ENCODE data around the gene FAF2.

The FAF2 gene

GRCh38 chr5:176533894-176534611 is 85.9 kb downstream of the FAF2 start:
- DNase-seq: peak; percentile 30

DNA sequence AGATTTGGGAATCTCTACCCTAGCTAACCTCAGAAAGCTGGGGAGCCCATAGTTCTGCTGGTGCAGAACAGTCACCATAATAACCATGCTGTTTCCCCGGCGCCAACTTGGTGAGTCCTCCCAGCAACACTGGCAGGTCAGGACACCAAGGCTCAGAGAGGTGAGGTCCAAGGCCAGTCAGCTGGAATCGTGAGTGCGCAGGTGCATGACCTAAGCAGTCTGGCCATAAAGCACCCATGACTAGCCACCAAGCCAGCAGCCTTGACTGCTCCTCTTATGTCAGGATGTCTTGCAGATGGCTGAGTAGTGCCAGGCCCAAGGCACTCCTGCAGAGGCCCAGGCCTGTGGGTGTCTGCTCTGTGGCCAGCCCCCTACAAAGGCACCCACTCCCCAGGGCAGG is 86.5 kb downstream of the FAF2 start:
- no peak for DNase-seq

GRCh38 chr5:176535101-176535663 is 87.0 kb downstream of the FAF2 start:
- no peak for DNase-seq

DNA sequence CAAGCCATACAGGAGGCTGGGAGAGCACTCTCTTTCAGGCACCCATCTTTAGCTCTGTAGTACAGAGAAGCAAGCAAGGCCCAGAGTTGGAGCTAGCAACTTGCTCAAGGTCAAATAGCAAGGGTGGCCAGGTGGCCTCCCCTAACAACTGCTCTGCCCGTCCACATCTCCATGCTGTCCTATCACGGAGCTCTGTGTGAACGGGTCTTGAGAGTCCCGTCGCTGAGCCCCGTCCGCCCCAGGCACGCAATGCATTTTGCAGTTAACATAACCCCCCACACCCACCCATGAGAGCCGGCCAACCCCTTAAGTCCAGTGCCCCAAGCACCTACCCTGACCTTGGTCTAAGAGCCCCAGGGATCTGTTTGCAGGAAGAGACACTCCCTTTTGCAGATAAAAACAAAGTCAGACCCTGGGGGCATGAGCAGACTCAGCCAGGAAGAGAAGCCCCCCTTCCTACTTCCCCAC is 87.5 kb downstream of the FAF2 start:
- DNase-seq: no peak

DNA sequence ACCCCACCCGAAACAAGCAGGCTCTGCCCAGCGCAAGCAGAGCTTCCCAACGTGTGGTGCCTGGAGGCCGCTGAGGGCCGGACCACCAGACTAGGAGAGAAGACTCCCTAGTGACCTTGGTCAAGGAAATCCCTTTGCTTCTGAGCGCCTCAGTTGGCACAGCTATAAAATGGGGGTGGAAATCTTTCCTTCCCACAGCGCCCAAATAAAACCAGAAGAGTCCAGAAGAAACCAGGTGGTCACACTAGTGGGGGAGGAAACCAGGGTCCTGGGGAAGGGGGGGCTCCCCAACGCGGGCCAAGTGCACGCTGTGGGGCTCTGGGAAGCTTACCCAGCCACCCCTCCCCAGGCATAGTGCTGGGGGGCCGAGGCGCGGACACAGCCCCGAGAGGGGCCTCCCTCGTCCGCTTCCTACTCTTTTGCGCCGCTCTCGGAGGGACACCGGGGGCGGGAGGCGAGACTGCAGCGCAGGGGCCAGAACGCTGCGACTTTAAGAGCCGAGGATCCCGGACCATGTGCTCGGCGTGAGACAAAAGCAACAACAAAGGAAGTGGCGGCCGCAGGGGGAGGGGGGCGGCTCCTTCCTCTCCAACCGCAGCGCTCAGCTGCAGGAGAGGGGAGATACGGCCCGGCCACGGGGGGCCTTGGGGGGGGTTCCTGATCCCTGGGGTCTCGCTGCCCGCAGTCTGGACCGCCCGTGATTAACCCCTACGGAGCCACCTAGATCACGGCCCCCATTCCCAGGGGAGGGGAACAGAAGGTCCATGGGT is 88.1 kb downstream of the FAF2 start:
- peak; percentile 10 for DNase-seq

DNA sequence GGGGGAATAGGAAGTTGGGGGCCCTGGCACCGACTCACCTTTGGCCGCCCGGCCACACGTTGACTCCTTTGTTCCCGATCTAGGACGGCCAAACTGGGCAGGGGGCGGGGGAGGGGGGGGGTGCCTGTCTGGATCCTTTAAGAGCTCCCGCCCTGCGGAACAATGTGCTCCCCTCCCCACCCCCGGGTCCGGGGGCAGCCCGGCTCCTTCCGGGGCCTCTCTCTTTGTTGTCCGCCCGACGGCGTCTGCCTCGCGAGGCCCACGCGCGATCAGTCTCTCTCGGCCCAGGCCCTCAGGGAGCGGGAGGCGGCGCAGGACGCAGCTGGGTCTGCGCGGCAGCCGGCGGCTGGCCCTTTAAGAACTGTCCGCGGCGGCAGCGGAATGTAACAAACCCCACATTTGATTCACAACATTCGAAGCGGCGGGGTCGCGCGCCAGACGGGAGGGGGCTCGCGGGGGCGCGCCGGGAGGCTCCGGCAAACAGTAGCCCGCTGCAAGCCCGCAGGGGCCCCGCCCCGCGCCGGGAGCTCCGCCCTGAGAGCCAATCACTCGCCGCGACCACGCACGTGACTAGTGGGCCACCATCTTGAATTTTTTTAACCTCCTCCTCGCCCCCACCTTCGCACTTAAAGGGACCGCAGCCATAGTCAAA is 88.8 kb downstream of the FAF2 start, which contains the start of gene RNF44:
RNF44 (minus strand) TSS at position 501 of the 652 bp plus-strand sequence. CDS start 4,930 bp downstream, outside the sequence.
- peak; percentile 89 for DNase-seq

DNA sequence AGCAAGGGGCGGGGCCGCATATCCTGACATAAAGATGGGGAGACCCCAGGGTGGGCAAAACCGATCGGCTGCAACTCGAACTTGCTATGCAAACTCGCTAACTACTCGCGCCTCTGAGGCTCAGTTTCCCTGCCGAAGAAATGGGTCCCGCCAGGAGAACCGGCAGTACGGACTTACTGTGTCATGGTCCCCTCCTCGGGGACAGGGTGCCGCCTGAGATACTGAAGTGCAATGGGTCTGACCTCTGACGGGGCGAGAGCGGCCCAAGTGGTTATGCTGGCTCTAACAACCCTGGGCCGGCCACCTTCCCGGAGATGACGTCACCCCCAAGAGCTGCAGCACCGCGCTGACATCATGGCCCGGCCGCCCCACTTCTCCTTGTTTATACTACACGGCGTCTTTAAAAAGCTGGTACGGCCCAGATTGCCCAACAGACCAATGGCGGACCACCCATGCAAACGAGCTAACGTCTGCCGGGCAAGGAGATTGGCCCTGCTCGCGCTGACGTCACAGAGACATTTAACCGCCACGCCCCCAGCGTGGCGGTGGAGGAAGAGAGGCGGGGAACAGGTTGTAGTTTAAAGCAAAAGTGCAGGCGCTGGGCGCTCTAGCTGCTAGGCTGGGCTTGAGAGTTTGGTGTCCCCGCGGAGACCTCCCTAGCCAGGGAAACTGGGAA is 89.5 kb downstream of the FAF2 start:
- peak; percentile 97 for DNase-seq

- DNase-seq: no peak
Measured at GRCh38 chr5:176538230-176538988, 90.2 kb downstream of the FAF2 start.

GRCh38 chr5:176538989-176539384 is 90.8 kb downstream of the FAF2 start:
- DNase-seq: no peak

- no peak for DNase-seq
Measured at GRCh38 chr5:176540476-176540899, 92.3 kb downstream of the FAF2 start.

DNA sequence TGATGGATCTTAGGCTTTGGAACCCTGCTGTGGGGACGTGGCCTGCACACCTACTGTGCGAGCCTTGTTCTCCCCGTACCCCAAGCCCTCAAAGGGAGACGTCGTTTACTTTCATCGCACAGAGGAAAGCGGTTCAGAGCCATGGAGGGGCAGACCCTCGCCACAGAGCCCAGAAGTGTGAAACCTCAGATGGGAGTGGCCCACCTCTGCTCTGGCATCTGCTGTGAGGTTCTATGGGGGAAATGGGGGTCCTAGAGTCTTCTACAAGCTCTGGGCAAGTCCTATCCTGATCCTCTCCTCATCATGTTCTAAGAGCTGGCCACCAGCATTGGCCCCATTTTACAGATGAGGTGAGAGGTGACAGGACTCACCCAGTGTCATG is 92.8 kb downstream of the FAF2 start:
- DNase-seq: no peak

DNA sequence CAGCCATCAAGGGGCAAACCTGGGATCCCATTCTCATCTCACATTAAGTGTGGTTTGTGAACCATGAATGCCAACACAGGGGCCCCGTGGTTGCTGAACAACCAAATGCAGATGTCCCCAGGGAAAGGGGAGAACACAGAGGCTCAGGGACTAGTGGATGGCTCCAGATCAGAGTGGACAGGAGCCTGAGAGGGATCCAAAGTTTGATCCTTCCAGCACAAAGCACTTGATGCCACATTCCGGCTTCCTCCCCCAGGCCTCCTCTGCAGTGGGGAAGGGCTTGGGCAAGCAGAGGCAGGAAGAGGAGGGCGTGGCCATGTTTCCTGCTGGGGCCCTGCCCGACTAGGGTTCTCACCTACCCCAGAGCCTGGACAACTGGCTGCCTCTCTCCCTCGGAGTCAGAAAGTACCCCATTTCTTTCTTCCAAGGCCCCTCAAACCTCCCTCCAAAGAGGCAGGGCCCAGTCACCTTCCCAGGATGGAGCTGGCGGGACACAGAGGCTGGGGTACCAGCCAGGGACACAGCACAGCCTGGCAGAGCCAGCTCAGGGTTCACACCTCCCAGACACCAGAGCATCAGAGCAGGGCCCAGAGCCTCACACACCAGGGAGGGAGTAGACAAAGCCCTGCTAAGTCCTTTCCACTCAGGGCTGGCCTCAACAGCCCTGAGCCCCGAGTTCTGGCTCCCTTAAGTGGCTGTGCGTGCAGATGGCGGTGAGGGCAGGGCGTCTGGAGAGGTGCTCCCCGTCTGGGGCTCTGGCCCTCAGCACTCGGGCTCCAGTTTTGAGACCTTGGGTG is 93.4 kb downstream of the FAF2 start:
- no peak for DNase-seq

DNA sequence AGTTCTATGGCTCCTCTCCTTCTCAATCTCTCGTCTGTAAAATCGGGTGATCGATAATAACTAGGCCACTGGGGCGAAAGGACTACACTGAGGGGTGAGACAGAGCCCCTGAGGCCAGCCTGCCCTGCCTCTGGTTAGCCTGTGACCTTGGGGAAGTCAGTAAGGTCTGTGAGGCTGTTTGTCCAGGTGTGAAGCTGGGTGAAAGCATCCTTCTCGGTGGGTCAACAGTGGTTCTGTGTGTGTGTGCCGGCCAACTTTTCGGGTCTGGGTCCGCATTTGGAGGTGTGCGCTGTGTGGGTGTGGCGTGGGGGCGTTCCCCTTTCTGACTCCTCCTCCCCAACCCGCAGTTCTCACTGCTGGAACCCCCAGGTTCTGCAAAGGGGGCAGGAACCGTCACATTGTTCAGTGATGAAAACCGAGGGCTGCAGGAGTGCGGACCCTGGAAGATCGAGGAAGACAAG is 94.0 kb downstream of the FAF2 start:
- no peak for DNase-seq

DNA sequence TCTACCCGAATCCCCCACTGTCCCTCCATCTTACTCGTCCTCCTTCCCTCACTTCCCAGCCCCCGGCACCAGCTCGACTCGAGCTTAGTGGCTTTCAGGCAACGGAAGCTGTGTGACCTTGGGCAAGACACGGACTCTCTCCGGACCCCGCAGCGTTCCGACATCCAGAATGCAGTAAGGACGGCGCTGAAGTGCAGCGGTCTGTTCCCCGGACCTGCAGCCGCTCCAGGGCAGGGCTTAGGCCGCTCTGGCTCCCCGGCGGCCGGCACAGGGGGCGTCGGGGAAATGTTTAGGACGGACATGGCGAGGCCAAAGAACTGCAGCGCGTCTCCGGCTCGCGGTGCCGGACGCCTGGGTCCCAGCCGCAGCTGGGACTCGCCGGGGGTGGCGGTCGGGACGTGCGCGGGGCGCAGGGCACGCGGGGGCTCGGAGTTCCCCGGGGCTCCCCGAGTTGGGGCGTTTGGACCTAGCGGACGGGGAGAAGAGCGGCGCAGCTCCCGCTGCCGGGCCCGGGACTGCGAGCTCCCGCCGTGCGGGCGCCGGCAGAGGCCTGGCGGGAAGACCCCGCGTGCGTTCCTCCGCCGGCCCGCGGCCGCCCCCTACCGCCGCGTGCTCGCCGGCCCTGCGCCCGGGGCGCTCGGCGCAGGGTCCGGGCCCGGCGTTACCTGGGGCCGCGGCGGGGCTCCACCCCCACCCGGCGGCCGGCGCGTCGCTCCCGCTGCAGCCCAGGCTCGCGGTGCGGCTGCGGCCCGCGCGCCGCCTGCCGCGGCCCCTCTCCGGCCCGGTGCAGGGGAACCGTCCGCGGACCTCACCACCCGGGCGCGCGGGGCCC is 94.6 kb downstream of the FAF2 start:
- DNase-seq: no peak

DNA sequence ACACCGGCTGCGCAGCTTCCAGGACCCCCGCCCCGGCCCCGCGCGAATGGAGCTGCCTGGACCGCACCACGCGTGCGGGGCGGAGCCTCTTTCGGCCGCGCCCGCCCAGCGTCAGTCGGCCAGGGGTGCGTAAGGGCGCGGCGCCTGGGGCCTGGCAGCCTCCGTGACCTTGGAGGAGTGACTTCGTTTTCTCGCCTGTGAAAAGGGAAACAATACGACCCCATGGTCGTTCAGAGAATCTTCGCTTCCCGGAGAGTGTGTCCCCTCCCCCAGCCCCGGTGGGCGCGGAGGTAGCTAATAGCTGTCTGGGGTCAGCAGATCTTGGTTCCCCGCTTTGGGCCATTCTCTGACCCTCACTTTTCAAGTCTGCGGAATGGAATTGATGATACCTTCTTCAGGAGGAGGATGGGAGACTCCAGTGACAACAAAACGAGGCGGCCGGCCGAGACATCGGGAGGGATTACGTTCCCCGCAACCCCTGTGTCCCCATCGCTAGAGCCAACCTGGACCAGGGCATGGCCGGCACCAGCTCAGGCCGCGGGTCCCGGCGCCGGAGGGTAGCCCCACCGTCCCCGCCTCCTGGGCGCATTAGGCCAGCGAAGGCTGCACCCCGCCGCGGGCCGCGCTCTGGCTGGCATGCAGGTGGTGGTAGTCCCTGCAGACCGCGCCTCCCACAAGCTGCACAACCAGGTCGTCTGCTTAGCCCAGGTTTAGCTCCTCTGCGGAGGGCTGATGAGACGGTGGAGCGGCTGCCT is 95.4 kb downstream of the FAF2 start:
- DNase-seq: peak; percentile 20

DNA sequence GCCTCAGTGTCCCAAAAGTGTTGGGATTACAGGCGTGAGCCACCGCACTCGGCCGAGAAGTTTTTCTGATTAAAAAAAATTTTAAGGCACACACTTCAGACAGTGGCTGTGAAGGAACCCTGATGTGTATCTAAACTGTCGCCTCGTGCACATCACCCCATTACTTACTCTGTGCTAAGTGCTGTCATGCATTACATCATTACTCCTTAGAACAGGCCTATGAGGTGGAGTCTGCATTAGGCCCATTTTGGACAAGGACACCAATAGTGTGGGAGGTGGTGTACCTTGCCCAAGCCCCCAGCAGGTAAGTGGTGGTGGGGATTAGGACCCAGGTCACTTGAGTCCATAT is 97.2 kb downstream of the FAF2 start:
- DNase-seq: no peak

DNA sequence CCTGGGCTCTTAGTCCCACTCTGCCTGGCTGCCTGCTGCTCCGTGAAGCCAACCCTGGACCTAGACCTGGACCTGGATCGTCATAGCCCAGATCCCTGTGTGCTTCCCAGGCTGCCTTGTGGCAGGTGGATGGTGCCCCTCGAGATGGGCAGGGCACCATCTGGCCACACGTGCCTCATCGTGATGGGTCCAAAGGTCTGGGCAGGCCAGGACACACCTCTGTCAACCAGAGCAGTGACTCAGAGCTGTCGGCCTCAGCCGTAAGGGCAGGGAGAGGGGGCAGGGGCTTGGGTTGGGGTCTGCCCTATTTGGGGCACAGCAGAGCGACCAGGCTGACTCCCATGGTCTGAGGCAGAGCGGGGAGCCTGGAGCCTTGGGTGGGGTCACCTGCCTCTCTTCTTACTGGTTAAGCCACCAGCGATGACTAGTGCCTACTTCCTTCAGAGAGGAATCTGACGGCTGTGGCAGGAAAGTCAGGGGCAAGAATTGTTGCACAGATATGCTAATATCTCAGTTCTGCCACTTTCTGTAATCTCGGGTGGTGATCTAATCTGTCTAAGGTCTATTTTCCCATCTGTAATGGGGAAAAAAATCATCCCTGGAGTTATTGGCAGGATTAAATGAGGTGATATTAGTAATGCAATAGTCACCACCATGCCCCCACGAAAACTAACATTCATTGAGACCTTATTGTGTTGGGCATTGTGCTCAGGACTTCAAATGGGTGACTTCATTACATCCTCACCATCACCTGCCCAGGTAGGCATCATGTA is 97.7 kb downstream of the FAF2 start:
- no peak for DNase-seq

DNA sequence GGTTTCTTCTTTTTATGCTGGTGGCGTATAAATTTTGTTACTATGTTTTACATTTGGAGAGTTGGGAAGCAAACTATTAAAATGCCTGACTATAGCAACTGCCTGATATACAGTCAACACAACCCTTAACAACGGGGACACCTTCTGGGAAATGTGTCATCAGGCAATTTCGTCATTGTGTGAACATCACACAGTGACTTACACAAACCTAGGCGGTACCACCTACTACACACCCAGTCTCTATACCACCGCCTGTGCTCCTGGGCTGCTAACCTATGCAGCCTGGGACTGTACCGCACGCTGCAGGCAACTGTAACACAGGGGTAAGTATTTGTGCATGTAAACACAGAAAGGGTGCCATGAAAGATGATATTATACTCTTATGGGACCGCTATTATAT is 99.6 kb downstream of the FAF2 start:
- DNase-seq: no peak

Measured in NCI-H1694 treated with DMSO at 0.1 percent for 48 hours (cell line).